Fibroblast of lung (primary cell): ENCODE data around the gene FIBCD1. TPM values are rescaled to one million over a fixed set of nuclear protein-coding genes. Genes with fewer than 3 reads are reported as not detected.

Experiments used
- DNase-seq, 2 donors: peaks; one replicate each; pipeline versions ENCODE4 v3.0.0 to v3.0.0-alpha.2; 2010; ENCODE audit warnings: low read depth in 2 of 2
- H2AFZ ChIP-seq: 2 replicates; pipeline ENCODE4 v1.5.1; 2012; ENCODE audit warnings: low read length, control low read depth, inconsistent platforms
- H3K27ac ChIP-seq: 2 replicates; pipeline ENCODE4 v1.5.1; 2011; ENCODE audit warnings: low read length, control low read depth; ENCODE audit not compliant: insufficient read depth
- H3K27me3 ChIP-seq: 2 replicates; pipeline ENCODE4 v1.5.1; 2011; ENCODE audit warnings: mild to moderate bottlenecking, low read length; ENCODE audit not compliant: control insufficient read depth, insufficient read depth
- H3K36me3 ChIP-seq: 2 replicates; pipeline ENCODE4 v1.5.1; 2011; ENCODE audit warnings: low read length; ENCODE audit not compliant: control insufficient read depth, insufficient read depth
- H3K4me1 ChIP-seq: 2 replicates; pipeline ENCODE4 v1.5.1; 2011; ENCODE audit warnings: low read length; ENCODE audit not compliant: control insufficient read depth, insufficient read depth; ENCODE audit errors: extremely low read depth
- H3K4me2 ChIP-seq: 2 replicates; pipeline ENCODE4 v1.5.1; 2011; ENCODE audit warnings: low read length, control low read depth; ENCODE audit not compliant: insufficient read depth; ENCODE audit errors: extremely low read depth
- H3K4me3 ChIP-seq, 4 experiments: fragments of 200-600 bp in 1 of 4; sonication (generic) in 1 of 4; replicated peaks in 1 of 4; 2 replicates each; pipeline ENCODE4 v1.5.1; 2011 to 2016; ENCODE audit warnings: low read length in 4 of 4, low read depth in 3 of 4, mild to moderate bottlenecking in 3 of 4, control low read depth in 2 of 4, inconsistent platforms in 1 of 4, mixed read lengths in 1 of 4; ENCODE audit not compliant: insufficient read depth in 1 of 4; ENCODE audit errors: control extremely low read depth in 1 of 4
- H3K79me2 ChIP-seq: 2 replicates; pipeline ENCODE4 v1.5.1; 2012; ENCODE audit warnings: mild to moderate bottlenecking, low read length, inconsistent platforms; ENCODE audit not compliant: control insufficient read depth, insufficient read depth
- H3K9ac ChIP-seq: 2 replicates; pipeline ENCODE4 v1.5.1; 2011; ENCODE audit warnings: mild to moderate bottlenecking, low read length, control low read depth; ENCODE audit not compliant: insufficient read depth
- H3K9me3 ChIP-seq: 2 replicates; pipeline ENCODE4 v1.5.1; 2012; ENCODE audit warnings: low read depth, low read length; ENCODE audit not compliant: control insufficient read depth, insufficient read depth
- H4K20me1 ChIP-seq: 2 replicates; pipeline ENCODE4 v1.5.1; 2011; ENCODE audit warnings: low read length; ENCODE audit not compliant: control insufficient read depth, insufficient read depth; ENCODE audit errors: extremely low read depth
- EZH2 ChIP-seq: IDR thresholded peaks from 2 replicates; pipeline ENCODE4 v1.5.1; 2012; ENCODE audit warnings: low read length, control low read depth, mild to moderate bottlenecking; ENCODE audit errors: missing control alignments
- polyA plus RNA-seq, 2 donors: library from polyadenylated mRNA; depleted of rRNA in 1 of 2; stranded (reverse) in 1 of 2; unstranded in 1 of 2; fragments of >200 nt; gene quantifications; 2 replicates each; pipeline ENCODE4 v1.2.1, GENCODE V29; 2011 to 2012; ENCODE audit warnings: missing spikeins in 1 of 2
- total RNA-seq: library from RNA; depleted of rRNA; stranded (reverse); fragments of >200 nt; gene quantifications from 2 replicates; pipeline ENCODE4 v1.2.1, GENCODE V29; 2014
- TF ChIP-seq, protein P1 (sequence below), 2 donors: IDR thresholded peaks in 1 of 2; conservative IDR thresholded peaks in 1 of 2; 1 replicate in 1 of 2; 2 replicates in 1 of 2; pipeline ENCODE4 v1.5.1; 2011 to 2012; ENCODE audit warnings: low read length in 2 of 2, control low read depth in 1 of 2, inconsistent platforms in 1 of 2, low read depth in 1 of 2, mild to moderate bottlenecking in 1 of 2

FIBCD1 gene
- total and polyA plus RNA-seq, 2 donors (not counting 1 experiment from before 2014, with no cell fraction given) = 7.3 to 28.0 TPM

DNA sequence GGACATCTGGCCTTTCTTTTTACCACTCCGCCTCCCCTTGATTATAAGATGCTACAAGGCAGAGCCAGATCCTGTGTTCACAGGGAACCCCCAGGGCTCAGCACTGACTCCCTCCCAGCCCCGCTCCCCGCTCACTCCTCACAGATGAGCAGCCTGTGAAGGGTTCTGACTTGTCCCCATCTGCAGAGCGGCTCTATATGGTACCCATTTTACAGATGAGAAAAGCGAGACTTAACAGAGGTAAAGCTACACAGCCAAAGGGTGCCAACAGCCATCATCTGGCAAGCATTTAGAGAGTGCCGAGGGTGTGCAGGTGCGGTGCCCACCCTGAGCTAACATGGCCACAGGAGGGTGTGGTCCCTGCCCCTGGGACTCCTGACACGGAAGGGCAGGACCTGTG is 18.8 kb downstream of the FIBCD1 start:
- TF ChIP-seq, protein P1, sequence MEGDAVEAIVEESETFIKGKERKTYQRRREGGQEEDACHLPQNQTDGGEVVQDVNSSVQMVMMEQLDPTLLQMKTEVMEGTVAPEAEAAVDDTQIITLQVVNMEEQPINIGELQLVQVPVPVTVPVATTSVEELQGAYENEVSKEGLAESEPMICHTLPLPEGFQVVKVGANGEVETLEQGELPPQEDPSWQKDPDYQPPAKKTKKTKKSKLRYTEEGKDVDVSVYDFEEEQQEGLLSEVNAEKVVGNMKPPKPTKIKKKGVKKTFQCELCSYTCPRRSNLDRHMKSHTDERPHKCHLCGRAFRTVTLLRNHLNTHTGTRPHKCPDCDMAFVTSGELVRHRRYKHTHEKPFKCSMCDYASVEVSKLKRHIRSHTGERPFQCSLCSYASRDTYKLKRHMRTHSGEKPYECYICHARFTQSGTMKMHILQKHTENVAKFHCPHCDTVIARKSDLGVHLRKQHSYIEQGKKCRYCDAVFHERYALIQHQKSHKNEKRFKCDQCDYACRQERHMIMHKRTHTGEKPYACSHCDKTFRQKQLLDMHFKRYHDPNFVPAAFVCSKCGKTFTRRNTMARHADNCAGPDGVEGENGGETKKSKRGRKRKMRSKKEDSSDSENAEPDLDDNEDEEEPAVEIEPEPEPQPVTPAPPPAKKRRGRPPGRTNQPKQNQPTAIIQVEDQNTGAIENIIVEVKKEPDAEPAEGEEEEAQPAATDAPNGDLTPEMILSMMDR (conservative IDR thresholded peaks at IDR 0.05 in 1 of 2, IDR thresholded peaks at IDR 0.05 in 1 of 2; ENCODE audit: low read depth in 1 of 2, low read length in 2 of 2) = no peak
- no peak for TF ChIP-seq EZH2
- Histone ChIP-seq H2AFZ (no peak overlapping the region), H3K4me1 (no peaks in the 10 kb centered on the region), H4K20me1 (no peaks in the 10 kb centered on the region), H3K9ac (no peak overlapping the region), H3K4me2 (no peak overlapping the region), H3K27me3 (no peaks in the 10 kb centered on the region), H3K27ac (no peak overlapping the region), H3K79me2 (no peaks in the 10 kb centered on the region), H3K4me3 (no peak overlapping the region), H3K9me3 (no peaks in the 10 kb centered on the region), H3K36me3 (peaks cover 3% of the 10 kb centered on the region)
- no peak for DNase-seq

DNA sequence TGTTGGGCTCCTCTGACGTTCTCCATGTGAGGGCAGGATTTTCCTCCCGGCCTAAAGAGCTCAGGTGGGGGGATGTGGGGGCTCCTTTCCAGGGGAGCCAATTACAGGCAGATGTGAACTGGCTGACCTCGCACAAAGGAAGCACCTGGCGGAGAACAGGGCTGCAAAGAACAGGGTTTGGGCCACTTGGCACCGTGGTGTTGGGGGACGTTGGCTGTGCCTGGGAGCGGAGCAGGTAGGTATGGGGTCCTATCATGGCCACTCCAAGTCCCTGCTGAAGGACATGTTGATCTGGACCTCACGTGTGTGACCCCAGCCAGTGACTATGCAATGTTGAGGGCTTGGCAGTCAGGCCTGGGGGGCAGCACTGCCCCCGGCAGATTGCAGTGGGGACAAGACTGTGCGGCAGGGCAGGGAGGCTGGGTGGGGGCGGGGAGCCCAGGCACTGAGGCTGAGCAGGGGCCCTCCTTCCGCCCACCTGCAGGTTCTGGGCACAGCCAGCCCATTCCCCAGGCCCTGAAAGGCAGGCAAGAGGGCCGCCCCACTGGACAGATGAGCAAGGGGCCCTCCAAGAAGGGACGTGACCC is 19.4 kb downstream of the FIBCD1 start:
- H3K4me2 ChIP-seq = no peak overlapping the region

DNA sequence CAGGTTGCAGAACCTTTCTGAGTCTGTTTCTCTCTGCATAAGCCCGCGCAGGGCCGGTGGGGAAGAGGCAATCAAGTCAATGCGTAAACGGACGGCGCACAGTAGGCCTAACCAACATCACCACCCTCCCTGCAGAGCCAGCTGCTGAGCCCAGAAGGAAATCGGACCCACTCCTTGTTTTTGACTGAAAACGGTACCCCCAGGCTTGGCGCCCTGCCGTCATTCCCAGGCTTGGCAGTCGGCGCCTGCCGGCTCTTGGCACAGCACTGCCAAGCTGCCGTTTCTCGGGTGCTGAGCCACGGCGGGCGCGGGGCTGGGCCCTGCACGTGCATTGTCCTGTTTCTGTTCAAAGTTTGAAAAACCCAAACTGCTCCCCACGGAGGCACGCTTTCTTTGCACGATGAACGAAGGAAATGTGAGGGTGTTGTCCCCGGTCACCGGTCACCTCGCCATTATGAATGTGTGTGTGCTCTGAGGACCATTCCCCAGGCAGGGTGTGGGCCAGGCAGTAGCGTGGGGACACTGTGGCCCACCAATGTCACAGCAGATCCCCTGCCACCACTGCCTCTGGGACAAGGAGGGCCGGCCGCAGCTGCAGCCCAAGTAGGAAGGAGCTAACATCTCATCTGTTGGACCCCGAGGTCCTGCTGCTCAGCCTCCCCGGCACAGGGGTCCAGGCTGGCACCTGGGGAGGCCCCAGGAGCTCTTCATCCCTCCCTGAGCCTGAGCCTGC is 20.1 kb downstream of the FIBCD1 start:
- no peaks in the 10 kb centered on the region for H3K27me3 ChIP-seq

More for the DNA sequence above, 19.4 kb downstream of the FIBCD1 start:
- Histone ChIP-seq H3K9ac (no peak overlapping the region), H3K36me3 (peaks cover 3% of the 10 kb centered on the region), H3K27ac (no peak overlapping the region), H2AFZ (no peak overlapping the region), H3K9me3 (no peaks in the 10 kb centered on the region), H3K27me3 (no peaks in the 10 kb centered on the region), H3K4me1 (no peaks in the 10 kb centered on the region), H3K4me3 (no peak overlapping the region), H4K20me1 (no peaks in the 10 kb centered on the region), H3K79me2 (no peaks in the 10 kb centered on the region)
- no peak for DNase-seq
- no peak for TF ChIP-seq EZH2
- TF ChIP-seq, protein P1 (conservative IDR thresholded peaks at IDR 0.05 in 1 of 2, IDR thresholded peaks at IDR 0.05 in 1 of 2; ENCODE audit: low read depth in 1 of 2, low read length in 2 of 2) = no peak

More for the DNA sequence above, 20.1 kb downstream of the FIBCD1 start:
- H3K4me2 ChIP-seq = no peak overlapping the region
- no peaks in the 10 kb centered on the region for H3K79me2 ChIP-seq
- H3K9ac ChIP-seq = no peak overlapping the region
- no peaks in the 10 kb centered on the region for H3K4me1 ChIP-seq
- H2AFZ ChIP-seq = no peak overlapping the region
- TF ChIP-seq EZH2 = no peak
- TF ChIP-seq, protein P1 (conservative IDR thresholded peaks at IDR 0.05 in 1 of 2, IDR thresholded peaks at IDR 0.05 in 1 of 2; ENCODE audit: low read depth in 1 of 2, low read length in 2 of 2) = no peak
- H3K4me3 ChIP-seq = no peak overlapping the region
- H3K27ac ChIP-seq = no peak overlapping the region
- no peaks in the 10 kb centered on the region for H4K20me1 ChIP-seq
- no peaks in the 10 kb centered on the region for H3K9me3 ChIP-seq
- DNase-seq = no peak
- H3K36me3 ChIP-seq = peaks cover 3% of the 10 kb centered on the region
